ENCODE data around the gene HOOK2. TPM values are rescaled to one million over a fixed set of nuclear protein-coding genes. Genes with fewer than 3 reads are reported as not detected.

HOOK2 gene
- total and polyA plus RNA-seq, 9 of the 15 experiments (the other 6 are each of a cell fraction or from before 2014, with no cell fraction given): 1.3 to 17.2 (median 9.9) TPM

GRCh38 chr19:12778017-12778904 lies 2.9 kb upstream of the HOOK2 start (continued):
- TF ChIP-seq ZNF318 (IDR thresholded peaks at IDR 0.05; ENCODE audit: borderline replicate concordance in 1 of 2, low read depth in 1 of 2): no peak
- TF ChIP-seq HINFP (tag; conservative IDR thresholded peaks at IDR 0.05; ENCODE audit: low read depth): no peak
- TF ChIP-seq SIN3B (IDR thresholded peaks at IDR 0.05; ENCODE audit: low read depth): no peak; the same call in 1 of the 2 replicates
- TF ChIP-seq TFAM (CRISPR knock-in tag; conservative IDR thresholded peaks at IDR 0.05): no peak
- TF ChIP-seq RBM14 (IDR thresholded peaks at IDR 0.05; ENCODE audit: borderline replicate concordance, insufficient read depth, low read depth, low read length): no peak
- no peak for TF ChIP-seq SMAD4 (CRISPR knock-in tag; conservative IDR thresholded peaks at IDR 0.05)
- no peak for TF ChIP-seq FOXJ3 (CRISPR knock-in tag; IDR thresholded peaks at IDR 0.05)
- TF ChIP-seq PHF8 (IDR thresholded peaks at IDR 0.05; ENCODE audit: borderline replicate concordance, low read length): peak; percentile 14; the same call in 1 of the 2 replicates
- TF ChIP-seq SRSF7 (optimal IDR thresholded peaks at IDR 0.05; ENCODE audit: low read depth, low read length): no peak
- TF ChIP-seq YBX1 (IDR thresholded peaks at IDR 0.05): no peak
- TF ChIP-seq ARID3A (IDR thresholded peaks at IDR 0.05; ENCODE audit: borderline replicate concordance, low read depth, low read length): no peak
- no peak for TF ChIP-seq DEAF1 (CRISPR knock-in tag; IDR thresholded peaks at IDR 0.05)
